GM12878 (cell line): Measurements from ENCODE around the gene SESTD1. TPM values are rescaled to one million over a fixed set of nuclear protein-coding genes. Genes with fewer than 3 reads are reported as not detected.

Experiments
- ATAC-seq: fragments of 200-7000 bp; cut with Tn5 transposase; 3 replicates; pipeline ENCODE4 v1.9.1; 2020; ENCODE audit warnings: mild to moderate bottlenecking, moderate library complexity
- BruUV-seq: library from RNA; stranded (reverse); fragments of 400-500 nt; replicated peaks from 2 replicates; lab custom pipeline; 2021; lab: Mats Ljungman, UMichigan
- CTCF ChIA-PET: fragments of 300-600 bp; sonication (Branson Sonifier 250); formaldehyde crosslinking; extraction: SDS; loops from one replicate; lab custom pipeline; 2021; ENCODE audit warnings: inconsistent platforms; lab: Yijun Ruan, JAX
- POLR2A ChIA-PET: fragments of 350-600 bp; formaldehyde crosslinking; extraction: SDS; loops from one replicate; lab custom pipeline; 2021; ENCODE audit warnings: inconsistent platforms; lab: Charles Lee
- RAD21 ChIA-PET: fragments of 300-600 bp; sonication (Branson Sonifier 250); formaldehyde crosslinking; loops from one replicate; lab custom pipeline; 2023; ENCODE audit warnings: antibody characterized with exemption; ENCODE audit not compliant: unreplicated experiment; lab: Charles Lee
- SMC1A ChIA-PET: fragments of 300-600 bp; sonication (Branson Sonifier 250); formaldehyde crosslinking; loops from one replicate; lab custom pipeline; 2023; ENCODE audit not compliant: unreplicated experiment, uncharacterized antibody; lab: Charles Lee
- DNase-seq: peaks from one replicate; pipeline ENCODE4 v3.0.0-alpha.2; 2011; ENCODE audit warnings: low read depth, low spot score
- FAIRE-seq: peaks from 3 replicates; lab custom pipeline; 2011; peaks lifted over from hg19 to GRCh38; lab: Jason Lieb, UNC
- H2AFZ ChIP-seq: 2 replicates; pipeline ENCODE4 v1.6.0; 2011; ENCODE audit warnings: low read depth, low read length, control low read depth; ENCODE audit not compliant: control insufficient read depth
- H3K27ac ChIP-seq: 2 replicates; pipeline ENCODE4 v1.5.1; 2011; ENCODE audit warnings: control low read depth; ENCODE audit not compliant: control insufficient read depth, insufficient read depth
- H3K27me3 ChIP-seq, 2 experiments: replicated peaks in 1 of 2; 2 replicates each; pipeline versions ENCODE4 v1.6.0 to v1.6.1; 2011; ENCODE audit warnings: low read length in 1 of 2; ENCODE audit not compliant: control insufficient read depth in 2 of 2, insufficient read depth in 2 of 2
- H3K36me3 ChIP-seq, 2 experiments: 2 replicates each; pipeline ENCODE4 v1.5.1; 2011; ENCODE audit warnings: low read length in 1 of 2; ENCODE audit not compliant: control insufficient read depth in 2 of 2, insufficient read depth in 2 of 2
- H3K4me1 ChIP-seq: 2 replicates; pipeline ENCODE4 v1.6.1; 2011; ENCODE audit warnings: mild to moderate bottlenecking, low read length, moderate library complexity, mixed read lengths; ENCODE audit not compliant: control insufficient read depth, insufficient read depth
- H3K4me2 ChIP-seq: 2 replicates; pipeline ENCODE4 v1.6.0; 2011; ENCODE audit warnings: control low read depth; ENCODE audit not compliant: control insufficient read depth, insufficient read depth
- H3K4me3 ChIP-seq: fragments of 200-600 bp; sonication (generic); 2 replicates; pipeline ENCODE4 v1.5.1; 2016
- H3K79me2 ChIP-seq: 2 replicates; pipeline ENCODE4 v1.6.0; 2011; ENCODE audit warnings: low read length; ENCODE audit not compliant: control insufficient read depth, insufficient read depth
- H3K9ac ChIP-seq: 2 replicates; pipeline ENCODE4 v1.8.0; 2011; ENCODE audit warnings: low read length, control low read depth, mixed read lengths; ENCODE audit not compliant: control insufficient read depth, insufficient read depth
- H3K9me3 ChIP-seq: replicated peaks from 3 replicates; pipeline ENCODE4 v1.5.1; 2011; ENCODE audit warnings: mild to moderate bottlenecking, low read length; ENCODE audit not compliant: control insufficient read depth, insufficient read depth
- H4K20me1 ChIP-seq: 2 replicates; pipeline ENCODE4 v1.6.0; 2011; ENCODE audit not compliant: control insufficient read depth, insufficient read depth
- ATF7 ChIP-seq: fragments of 450-650 bp; IDR thresholded peaks from 2 replicates; pipeline ENCODE4 v1.6.1; 2016; ENCODE audit warnings: low read depth, mild to moderate bottlenecking
- BCL11A ChIP-seq: IDR thresholded peaks from 2 replicates; pipeline ENCODE4 v1.6.1; 2011; ENCODE audit warnings: low read depth, low read length
- CTCF ChIP-seq, 3 experiments: IDR thresholded peaks in 2 of 3; conservative IDR thresholded peaks in 1 of 3; 2 replicates each; pipeline ENCODE4 v1.5.1; 2011; ENCODE audit warnings: low read depth in 3 of 3, low read length in 3 of 3, mild to moderate bottlenecking in 3 of 3, control low read depth in 2 of 3, moderate library complexity in 2 of 3, inconsistent platforms in 1 of 3, mixed read lengths in 1 of 3; ENCODE audit not compliant: control insufficient read depth in 2 of 3, insufficient read depth in 1 of 3; ENCODE audit errors: extremely low read depth in 1 of 3
- EED ChIP-seq: sonication (generic); IDR thresholded peaks from 2 replicates; pipeline ENCODE4 v1.6.1; 2016; ENCODE audit warnings: antibody characterized with exemption, low read depth
- EGR1 ChIP-seq, 2 experiments: IDR thresholded peaks; 1 replicate in 1 of 2; 2 replicates in 1 of 2; pipeline ENCODE4 v1.6.1; 2011 to 2012; ENCODE audit warnings: low read depth in 2 of 2, low read length in 2 of 2, borderline replicate concordance in 1 of 2, mild to moderate bottlenecking in 1 of 2, moderate library complexity in 1 of 2
- GABPA ChIP-seq: IDR thresholded peaks from 2 replicates; pipeline ENCODE4 v1.6.1; 2014; ENCODE audit warnings: antibody characterized with exemption, low read depth, mild to moderate bottlenecking, inconsistent platforms
- GATAD2B ChIP-seq: fragments of 450-650 bp; conservative IDR thresholded peaks from 2 replicates; pipeline ENCODE4 v1.6.1; 2017; ENCODE audit warnings: low read depth, mild to moderate bottlenecking, moderate library complexity
- HCFC1 ChIP-seq: fragments of 150-350 bp; IDR thresholded peaks from 2 replicates; pipeline ENCODE4 v1.6.1; 2014; ENCODE audit warnings: low read length
- IKZF1 ChIP-seq: fragments of 450-650 bp; conservative IDR thresholded peaks from 2 replicates; pipeline ENCODE4 v1.6.1; 2017; ENCODE audit warnings: antibody characterized with exemption, mild to moderate bottlenecking
- IRF4 ChIP-seq: IDR thresholded peaks from 2 replicates; pipeline ENCODE4 v1.6.1; 2011; ENCODE audit warnings: low read depth, low read length
- MAX ChIP-seq: IDR thresholded peaks from 2 replicates; pipeline ENCODE4 v1.6.1; 2012; ENCODE audit warnings: low read depth, low read length, improper control_type of control experiment
- MEF2B ChIP-seq: fragments of 450-650 bp; IDR thresholded peaks from 2 replicates; pipeline ENCODE4 v1.6.1; 2018; ENCODE audit warnings: mild to moderate bottlenecking, moderate library complexity; ENCODE audit not compliant: partially characterized antibody, poor library complexity, severe bottlenecking
- MTA2 ChIP-seq: fragments of 450-650 bp; IDR thresholded peaks from 2 replicates; pipeline ENCODE4 v1.6.1; 2016; ENCODE audit warnings: low read depth, mild to moderate bottlenecking, moderate library complexity
- NFYB ChIP-seq: IDR thresholded peaks from 2 replicates; pipeline ENCODE4 v1.6.1; 2011; ENCODE audit warnings: low read depth, mild to moderate bottlenecking, low read length, improper control_type of control experiment, moderate library complexity; ENCODE audit not compliant: insufficient read depth
- NR2F1 ChIP-seq: fragments of 450-650 bp; conservative IDR thresholded peaks from 2 replicates; pipeline ENCODE4 v1.6.1; 2017; ENCODE audit warnings: mild to moderate bottlenecking
- PAX8 ChIP-seq: fragments of 450-650 bp; IDR thresholded peaks from 2 replicates; pipeline ENCODE4 v1.6.1; 2017; ENCODE audit warnings: mild to moderate bottlenecking, moderate library complexity
- SIN3A ChIP-seq: IDR thresholded peaks from 2 replicates; pipeline ENCODE4 v1.6.1; 2012; ENCODE audit warnings: low read depth, low read length, improper control_type of control experiment
- SMAD1 ChIP-seq: fragments of 450-650 bp; IDR thresholded peaks from 2 replicates; pipeline ENCODE4 v1.6.1; 2018; ENCODE audit warnings: mild to moderate bottlenecking, low read depth; ENCODE audit not compliant: partially characterized antibody
- USF2 ChIP-seq: IDR thresholded peaks from 2 replicates; pipeline ENCODE4 v1.6.1; 2011; ENCODE audit warnings: low read depth, low read length, improper control_type of control experiment, borderline replicate concordance
- ZBED1 ChIP-seq: IDR thresholded peaks from 2 replicates; pipeline ENCODE4 v1.6.1; 2016; ENCODE audit warnings: borderline replicate concordance
- ZNF207 ChIP-seq: fragments of 450-650 bp; IDR thresholded peaks from 2 replicates; pipeline ENCODE4 v1.6.1; 2014; ENCODE audit warnings: antibody characterized with exemption, mild to moderate bottlenecking, borderline replicate concordance
- WGBS: methylation state at CpG from one replicate; pipeline ENCODE4 v1.1.6; 2016; ENCODE audit warnings: low lambda C conversion rate; ENCODE audit not compliant: insufficient replicate concordance, insufficient coverage; ENCODE audit errors: missing lambda C conversion rate; 5-methylcytosine and 5-hydroxymethylcytosine counted together
- in situ Hi-C: fragments of 300-500 bp; cut with MboI; formaldehyde crosslinking; loops from 9 replicates; pipeline ENCODE4 v1.14.3; 2018; ENCODE audit warnings: mixed read lengths
- intact Hi-C: fragments of 100-400 bp; cut with micrococcal nuclease; formaldehyde crosslinking; loops from one replicate; pipeline ENCODE4 v1.14.2; 2022; ENCODE audit not compliant: unreplicated experiment
- polyA plus RNA-seq, 11 experiments: library from polyadenylated mRNA; depleted of rRNA in 4 of 11; unstranded in 6 of 11; stranded (reverse) in 5 of 11; fragments of >200 nt; fragmentation: Nextera tagmentation in 4 of 11; fragmentation: Illumina TruSeq in 1 of 11; extraction: Ambion mirVana in 4 of 11; extraction: Trizol in 1 of 11; gene quantifications; 1 replicate in 1 of 11; 2 replicates in 10 of 11; pipeline versions ENCODE4 v1.2.1 to v1.2.3, GENCODE V29; 2011 to 2016; ENCODE audit warnings: inconsistent platforms in 2 of 11, missing spikeins in 2 of 11, low read depth in 1 of 11
- total RNA-seq, 4 experiments: library from RNA; depleted of rRNA in 3 of 4; stranded (reverse); fragments of >200 nt in 3 of 4; fragmentation: Illumina TruSeq in 1 of 4; extraction: Trizol in 1 of 4; gene quantifications; 2 replicates each; pipeline versions ENCODE4 v1.2.1 to v1.2.3, GENCODE V29; 2013 to 2021

Gene SESTD1
- total and polyA plus RNA-seq, 10 of the 15 experiments (the other 5 are each of a cell fraction or from before 2014, with no cell fraction given): 4.4 to 22.7 (median 9.5) TPM

DNA sequence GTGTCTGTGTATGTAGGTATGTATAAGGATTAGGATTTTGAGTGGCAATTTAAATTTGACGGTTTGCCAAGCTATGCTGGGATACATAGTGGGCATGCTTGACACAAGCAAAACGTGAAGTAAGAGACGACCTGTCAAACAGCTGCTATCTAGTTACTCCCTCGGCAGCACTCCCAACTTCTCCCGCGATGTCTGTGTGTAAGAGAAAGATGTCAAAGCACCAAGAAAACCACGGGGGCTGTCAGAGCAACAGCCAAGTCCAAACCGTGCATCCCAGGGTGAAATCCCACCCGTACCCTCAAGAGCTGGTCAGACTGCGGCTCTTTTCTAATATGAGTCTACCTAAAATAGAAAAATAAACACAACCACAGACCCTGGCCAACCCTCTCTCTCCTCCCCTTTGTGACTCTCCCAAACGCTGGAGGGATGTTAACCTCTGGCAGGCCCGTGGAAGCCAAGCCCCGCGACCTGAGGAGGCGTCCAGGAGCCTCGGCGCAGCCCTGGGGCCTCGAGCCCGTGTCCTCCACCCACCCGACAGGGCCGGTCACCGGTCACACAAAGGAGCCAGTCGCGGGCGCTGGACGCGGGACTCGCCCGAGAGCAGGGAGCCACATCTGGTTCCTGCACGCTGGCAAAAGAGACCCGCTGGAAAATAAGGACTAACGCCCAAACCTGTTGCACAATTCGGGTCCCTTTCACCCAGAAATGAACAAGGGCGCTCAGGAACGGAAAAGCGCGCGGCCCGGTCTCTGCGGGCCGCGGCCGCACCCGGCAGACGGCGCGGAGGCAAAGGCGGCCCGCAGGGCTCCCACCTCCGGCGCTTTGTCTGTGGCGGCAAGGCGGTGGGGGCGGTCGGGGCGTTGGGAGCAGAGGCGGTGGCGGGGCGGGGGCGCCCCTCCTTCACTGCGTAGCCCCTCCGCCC is 925 bp downstream of the SESTD1 start:
- no peak for FAIRE-seq
- Histone ChIP-seq H3K79me2 (peaks cover 20% of the 10 kb centered on the region), H3K27me3 (no peaks in the 10 kb centered on the region), H3K4me3 (peak overlapping the region; percentile 97), H3K27ac (peak overlapping the region; percentile 52; the same call in 1 of the 2 replicates), H3K36me3 (no peaks in the 10 kb centered on the region), H2AFZ (peak overlapping the region; percentile 92), H3K4me2 (peak overlapping the region; percentile 94), H3K9me3 (peaks cover 3% of the 10 kb centered on the region; the same call in 1 of the 3 replicates), H4K20me1 (no peaks in the 10 kb centered on the region), H3K9ac (peak overlapping the region; percentile 82), H3K4me1 (peaks cover 5% of the 10 kb centered on the region)
- no TSS peak for BruUV-seq
- intact Hi-C loops: loop anchor here (5.0 to 10.0 kb wide), 2 partner anchors 231 to 741 kb away; partner anchors contain the start of gene CWC22
- ChIA-PET RAD21 (interaction anchor here (1.4 to 3.0 kb wide), 5 partner anchors 10 to 44 kb away, joined by 3 to 18 read pairs (median 11); no protein-coding TSS in a partner anchor), CTCF (interaction anchor here (0.6 to 3.0 kb wide), 8 partner anchors 11 to 449 kb away, joined by 3 to 16 read pairs (median 4); no protein-coding TSS in a partner anchor), SMC1A (interaction anchor here (0.7 to 2.2 kb wide), 12 partner anchors 9 to 337 kb away, joined by 3 to 24 read pairs (median 4); no protein-coding TSS in a partner anchor), POLR2A (interaction anchor here (1.0 to 2.4 kb wide), 4 partner anchors 9 to 25 kb away, joined by 3 to 10 read pairs (median 5); no protein-coding TSS in a partner anchor)
- ATAC-seq: peak; percentile 53
- no peak for DNase-seq
- in situ Hi-C loops: no loop called here
- under 1% methylated on average over 33 of the region's 62 CpGs for WGBS
- no peak for TF ChIP-seq MAX
- TF ChIP-seq EED: no peak; the same call in 1 of the 2 replicates
- TF ChIP-seq IKZF1: no peak
- no peak for TF ChIP-seq SMAD1
- TF ChIP-seq ZNF207: no peak
- no peak for TF ChIP-seq USF2
- no peak for TF ChIP-seq MTA2
- TF ChIP-seq ATF7: no peak
- no peak for TF ChIP-seq NFYB
- TF ChIP-seq MEF2B: no peak
- TF ChIP-seq SIN3A: peak; percentile 49; the same call in 1 of the 2 replicates
- no peak for TF ChIP-seq GABPA
- TF ChIP-seq ZBED1: no peak
- TF ChIP-seq BCL11A: no peak
- TF ChIP-seq IRF4: 0 out of 2 replicates have a peak, but pooled peaks have one; percentile 12
- peak in 1 of 2 experiments; percentile 26; a peak in 1 of 3 replicates for TF ChIP-seq EGR1 (IDR thresholded peaks at IDR 0.05; ENCODE audit: borderline replicate concordance in 1 of 2, low read depth in 2 of 2, low read length in 2 of 2)
- no peak for TF ChIP-seq NR2F1
- no peak for TF ChIP-seq HCFC1
- TF ChIP-seq CTCF (IDR thresholded peaks at IDR 0.05 in 2 of 3, conservative IDR thresholded peaks at IDR 0.05 in 1 of 3; ENCODE audit: control insufficient read depth in 2 of 3, extremely low read depth in 1 of 3, insufficient read depth in 1 of 3, low read depth in 3 of 3, low read length in 3 of 3): no peak
- TF ChIP-seq PAX8: no peak
- TF ChIP-seq GATAD2B: no peak
